Nucleus accumbens (tissue), 56 donors: Measurements from ENCODE around the gene DES.
A peak's percentile ranks its signal among the peaks of the same experiment; 100 is the strongest.
"Not testable (repeated sequence)": the region's sequence is repeated elsewhere in the genome, so short reads cannot be mapped to it uniquely, and the experiment has no call there.

Source experiments
- DNase-seq, 56 donors: peaks; one replicate each; lab custom pipeline; 2025; lab: John Stamatoyannopoulos, UW

DES gene

GRCh38 chr2:219418155-219419011 is at the start of gene DES:
DES (plus strand) TSS chr2:219418377; CDS start chr2:219418463, 86 bp downstream.
- DNase-seq, result no peak

- no peak for DNase-seq
Observed at GRCh38 chr2:219368690-219369191, 49.4 kb upstream of the DES start.

GRCh38 chr2:219369447-219369861 is 48.7 kb upstream of the DES start:
- DNase-seq, result peak in 14 of 56 donors; percentile 2 to 46 (median 22)

- DNase-seq, result peak in 1 of 56 donors; percentile 4
Observed at GRCh38 chr2:219378163-219378851, 39.9 kb upstream of the DES start.

- DNase-seq, result no peak
Observed at GRCh38 chr2:219380926-219381325, 37.3 kb upstream of the DES start.

GRCh38 chr2:219381448-219381847 is 36.7 kb upstream of the DES start:
- no peak for DNase-seq

- no peak for DNase-seq
Observed at GRCh38 chr2:219384083-219384713, 34.0 kb upstream of the DES start.

GRCh38 chr2:219384859-219385258 is 33.3 kb upstream of the DES start:
- DNase-seq, result no peak

GRCh38 chr2:219385958-219386520 is 32.1 kb upstream of the DES start:
- no peak for DNase-seq

- no peak for DNase-seq
Observed at GRCh38 chr2:219386532-219387280, 31.5 kb upstream of the DES start.

GRCh38 chr2:219387306-219388120 is 30.7 kb upstream of the DES start, which contains the start of gene DNPEP:
DNPEP (minus strand) TSS chr2:219387912; CDS start chr2:219387794, 118 bp downstream.
- peak in 43 of 56 donors; percentile 25 to 100 (median 99) for DNase-seq

- DNase-seq, result peak; percentile 94 to 100 (median 99)
Observed at GRCh38 chr2:219388121-219388906, 29.9 kb upstream of the DES start.

GRCh38 chr2:219388907-219389156 is 29.3 kb upstream of the DES start:
- DNase-seq, result no peak

- no peak for DNase-seq
Observed at GRCh38 chr2:219392754-219393153, 25.4 kb upstream of the DES start.

GRCh38 chr2:219395056-219395455 is 23.1 kb upstream of the DES start:
- DNase-seq, result not testable (repeated sequence)

- DNase-seq, result no peak
Observed at GRCh38 chr2:219395609-219396008, 22.6 kb upstream of the DES start.

GRCh38 chr2:219396863-219397457 is 21.2 kb upstream of the DES start:
- no peak for DNase-seq
